Endothelial cell of umbilical vein (primary cell): ENCODE results near the gene TMEM266. TPM values are rescaled to one million over a fixed set of nuclear protein-coding genes. Genes with fewer than 3 reads are reported as not detected.

Experiments used
- BruUV-seq: library from RNA; stranded (reverse); fragments of 400-500 nt; replicated peaks from 2 replicates; lab custom pipeline; 2021; lab: Mats Ljungman, UMichigan
- CTCF ChIA-PET: fragments of 300-600, 350-600 bp; sonication (Branson Sonifier 250); formaldehyde crosslinking; loops from one replicate; lab custom pipeline; 2021; ENCODE audit warnings: antibody characterized with exemption, inconsistent platforms; lab: Charles Lee
- POLR2A ChIA-PET: fragments of 300-600, 350-600 bp; sonication (Branson Sonifier 250); formaldehyde crosslinking; loops from one replicate; lab custom pipeline; 2021; ENCODE audit warnings: antibody characterized with exemption, inconsistent platforms; lab: Charles Lee
- DNase-seq: peaks from one replicate; pipeline ENCODE4 v3.0.0-alpha.2; 2011; ENCODE audit warnings: low read depth, low spot score
- FAIRE-seq: peaks from 2 replicates; lab custom pipeline; 2011; peaks lifted over from hg19 to GRCh38; lab: Jason Lieb, UNC
- H2AFZ ChIP-seq: 2 replicates; pipeline ENCODE4 v1.6.0; 2012; ENCODE audit warnings: low read depth, low read length, control low read depth, inconsistent platforms
- H3K27ac ChIP-seq: 2 replicates; pipeline ENCODE4 v1.5.1; 2011; ENCODE audit warnings: low read depth, mild to moderate bottlenecking, control low read depth, low read length, moderate library complexity; ENCODE audit not compliant: insufficient read depth
- H3K27me3 ChIP-seq, 2 experiments: 2 replicates each; pipeline versions ENCODE4 v1.6.0 to v1.6.1; 2011; ENCODE audit warnings: low read length in 2 of 2, mixed read lengths in 1 of 2; ENCODE audit not compliant: control insufficient read depth in 2 of 2, insufficient read depth in 2 of 2
- H3K36me3 ChIP-seq, 2 experiments: 2 replicates in 1 of 2; 3 replicates in 1 of 2; pipeline ENCODE4 v1.5.1; 2011; ENCODE audit warnings: low read length in 2 of 2, mild to moderate bottlenecking in 1 of 2, moderate library complexity in 1 of 2; ENCODE audit not compliant: control insufficient read depth in 2 of 2, insufficient read depth in 2 of 2; ENCODE audit errors: extremely low read depth in 1 of 2
- H3K4me1 ChIP-seq: 3 replicates; pipeline ENCODE4 v1.5.1; 2011; ENCODE audit warnings: mild to moderate bottlenecking, low read length; ENCODE audit not compliant: control insufficient read depth, insufficient read depth; ENCODE audit errors: extremely low read depth
- H3K4me2 ChIP-seq: 2 replicates; pipeline ENCODE4 v1.6.1; 2011; ENCODE audit warnings: low read length, control low read depth, mixed read lengths; ENCODE audit not compliant: insufficient read depth
- H3K4me3 ChIP-seq, 3 experiments: fragments of 200-600 bp in 1 of 3; sonication (generic), shearing (Covaris generic) in 1 of 3; replicated peaks in 1 of 3; 2 replicates each; pipeline ENCODE4 v1.5.1; 2011 to 2016; ENCODE audit warnings: control low read depth in 3 of 3, low read length in 3 of 3, mild to moderate bottlenecking in 2 of 3, inconsistent platforms in 1 of 3, low read depth in 1 of 3, moderate library complexity in 1 of 3; ENCODE audit not compliant: insufficient read depth in 1 of 3
- H3K79me2 ChIP-seq: 2 replicates; pipeline ENCODE4 v1.6.0; 2012; ENCODE audit warnings: low read length, inconsistent platforms; ENCODE audit not compliant: control insufficient read depth, insufficient read depth
- H3K9ac ChIP-seq: replicated peaks from 2 replicates; pipeline ENCODE3; 2011; ENCODE audit warnings: low read length, control low read depth; ENCODE audit not compliant: insufficient read depth; ENCODE audit errors: extremely low read depth
- H3K9me1 ChIP-seq: replicated peaks from 3 replicates; pipeline ENCODE4 v1.6.0; 2011; ENCODE audit warnings: mild to moderate bottlenecking, low read length; ENCODE audit not compliant: control insufficient read depth, insufficient read depth; ENCODE audit errors: extremely low read depth
- H3K9me3 ChIP-seq: replicated peaks from 2 replicates; pipeline ENCODE4 v1.5.1; 2012; ENCODE audit warnings: low read length, inconsistent platforms; ENCODE audit not compliant: control insufficient read depth, insufficient read depth
- H4K20me1 ChIP-seq: replicated peaks from 2 replicates; pipeline ENCODE3; 2011; ENCODE audit warnings: mild to moderate bottlenecking, low read length; ENCODE audit not compliant: control insufficient read depth, insufficient read depth; ENCODE audit errors: extremely low read depth
- CTCF ChIP-seq, 2 donors: IDR thresholded peaks; 1 replicate in 1 of 2; 2 replicates in 1 of 2; pipeline ENCODE4 v1.5.1; 2011; ENCODE audit warnings: low read length in 2 of 2, mild to moderate bottlenecking in 2 of 2, moderate library complexity in 2 of 2, control low read depth in 1 of 2, inconsistent platforms in 1 of 2, low read depth in 1 of 2; ENCODE audit not compliant: insufficient read depth in 1 of 2; ENCODE audit errors: extremely low read depth in 1 of 2
- FOS ChIP-seq: IDR thresholded peaks from 2 replicates; pipeline ENCODE4 v1.6.1; 2011; ENCODE audit warnings: mild to moderate bottlenecking, low read length, moderate library complexity, borderline replicate concordance; ENCODE audit not compliant: insufficient read depth
- JUN ChIP-seq: IDR thresholded peaks from 2 replicates; pipeline ENCODE4 v1.6.1; 2011; ENCODE audit warnings: borderline replicate concordance, low read depth; ENCODE audit not compliant: insufficient read length, insufficient read depth
- MAX ChIP-seq: IDR thresholded peaks from 2 replicates; pipeline ENCODE4 v1.6.1; 2011; ENCODE audit not compliant: insufficient read depth, insufficient read length
- dilution Hi-C: fragments of 300-500 bp; cut with MboI; formaldehyde crosslinking; loops from one replicate; pipeline ENCODE4 v1.15.0; 2019; ENCODE audit warnings: low sequenced_read_pairs; ENCODE audit not compliant: extremely low pct_ligation_motif_present
- intact Hi-C: fragments of 100-400 bp; cut with micrococcal nuclease; formaldehyde crosslinking; loops from one replicate; pipeline ENCODE4 v1.10.0; 2022
- polyA plus RNA-seq, 4 experiments: library from polyadenylated mRNA; depleted of rRNA in 3 of 4; stranded (reverse) in 3 of 4; unstranded in 1 of 4; fragments of >200 nt; gene quantifications; 2 replicates each; pipeline versions ENCODE4 v1.2.1 to v1.2.3, GENCODE V29; 2011 to 2012; ENCODE audit warnings: missing spikeins in 1 of 4
- total RNA-seq: library from RNA; stranded (reverse); gene quantifications from 2 replicates; pipeline ENCODE4 v1.2.3, GENCODE V29; 2021

Gene TMEM266
- total and polyA plus RNA-seq, 2 donors (not counting 3 experiments of a cell fraction or from before 2014, with no cell fraction given): not detected

GRCh38 chr15:76024021-76024768 is 35.6 kb upstream of the TMEM266 start:
- no peak for DNase-seq
- H3K4me1 ChIP-seq: no peaks in the 10 kb centered on the region
- POLR2A ChIA-PET: no interaction called here
- intact Hi-C loops (no loop called here), dilution Hi-C loops (no loop called here)
- no peak overlapping the region for H2AFZ ChIP-seq
- no peaks in the 10 kb centered on the region for H4K20me1 ChIP-seq
- no peaks in the 10 kb centered on the region for H3K36me3 ChIP-seq
- no peaks in the 10 kb centered on the region for H3K9me3 ChIP-seq
- no peak overlapping the region for H3K27ac ChIP-seq
- TF ChIP-seq CTCF (IDR thresholded peaks at IDR 0.05; ENCODE audit: extremely low read depth in 1 of 2, insufficient read depth in 1 of 2, low read depth in 1 of 2, low read length in 2 of 2) (no peak), JUN (no peak), MAX (no peak), FOS (no peak)
- no peaks in the 10 kb centered on the region for H3K79me2 ChIP-seq
- no peak overlapping the region for H3K9ac ChIP-seq
- no peak overlapping the region for H3K4me3 ChIP-seq
- no TSS peak for BruUV-seq
- H3K9me1 ChIP-seq: no peaks in the 10 kb centered on the region
- CTCF ChIA-PET: interaction anchor here (0.7 to 1.1 kb wide), 2 partner anchors 12 to 116 kb away, joined by 3 to 4 read pairs; no protein-coding TSS in a partner anchor
- no peak for FAIRE-seq
- H3K4me2 ChIP-seq: no peak overlapping the region
- H3K27me3 ChIP-seq: no peaks in the 10 kb centered on the region
